Gastroesophageal sphincter (tissue), 4 donors: ENCODE results near the gene PSMB2. TPM values are rescaled to one million over a fixed set of nuclear protein-coding genes. Genes with fewer than 3 reads are reported as not detected.
"Not testable (repeated sequence)": the region's sequence is repeated elsewhere in the genome, so short reads cannot be mapped to it uniquely, and the experiment has no call there.

ENCODE experiments used
- ATAC-seq: fragments of 150-250 bp; one replicate; pipeline ENCODE4 v1.9.1; 2016; ENCODE audit warnings: mild to moderate bottlenecking, moderate library complexity
- H3K27ac ChIP-seq, 4 donors: fragments of 200-600 bp; sonication (generic) in 3 of 4; 1 replicate in 3 of 4; 2 replicates in 1 of 4; pipeline ENCODE4 v1.5.1; 2016 to 2019
- H3K27me3 ChIP-seq: fragments of 200-600 bp; sonication (generic); one replicate; pipeline ENCODE4 v1.5.1; 2019
- H3K36me3 ChIP-seq, 2 donors: fragments of 200-600 bp; sonication (generic); one replicate each; pipeline ENCODE4 v1.5.1; 2019; ENCODE audit warnings: control low read depth in 1 of 2
- H3K4me1 ChIP-seq, 3 donors: fragments of 200-600 bp; sonication (generic); 1 replicate in 2 of 3; 2 replicates in 1 of 3; pipeline ENCODE4 v1.5.1; 2016 to 2019; ENCODE audit warnings: control low read depth in 2 of 3
- H3K4me3 ChIP-seq, 2 donors: fragments of 200-600 bp; sonication (generic); one replicate each; pipeline ENCODE4 v1.5.1; 2019; ENCODE audit warnings: mild to moderate bottlenecking in 1 of 2, moderate library complexity in 1 of 2
- H3K9me3 ChIP-seq, 3 donors: fragments of 200-600 bp; sonication (generic); one replicate each; pipeline ENCODE4 v1.5.1; 2017 to 2019; ENCODE audit warnings: control low read depth in 2 of 3
- EP300 ChIP-seq: sonication (generic); formaldehyde crosslinking; IDR thresholded peaks from one replicate; pipeline ENCODE4 v1.6.1; 2017; ENCODE audit warnings: antibody characterized with exemption, mild to moderate bottlenecking
- POLR2A ChIP-seq, 2 donors: fragments of 450-650 bp; IDR thresholded peaks; one replicate each; pipeline ENCODE4 v1.6.1; 2017; ENCODE audit warnings: antibody characterized with exemption in 2 of 2, mild to moderate bottlenecking in 2 of 2, moderate library complexity in 1 of 2
- POLR2AphosphoS5 ChIP-seq: sonication (generic); formaldehyde crosslinking; IDR thresholded peaks from one replicate; pipeline ENCODE4 v1.6.1; 2017; ENCODE audit warnings: antibody characterized with exemption
- WGBS, 2 donors: methylation state at CpG; one replicate each; pipeline ENCODE4 v1.1.5; 2018; ENCODE audit warnings: low coverage in 1 of 2; 5-methylcytosine and 5-hydroxymethylcytosine counted together
- total RNA-seq, 4 donors: library from RNA; depleted of rRNA; stranded (reverse); fragments of >200 nt; gene quantifications; one replicate each; pipeline ENCODE4 v1.1.0, GENCODE V29; 2016
- TF ChIP-seq, protein P1 (sequence below), 4 experiments: fragments of 200-600 bp in 2 of 4; fragments of 450-650 bp in 2 of 4; sonication (generic) in 1 of 4; IDR thresholded peaks; one replicate each; pipeline ENCODE4 v1.5.1; 2017 to 2019; ENCODE audit warnings: antibody characterized with exemption in 4 of 4, mild to moderate bottlenecking in 2 of 4, moderate library complexity in 2 of 4

PSMB2 gene
- total RNA-seq, 4 donors from 2014 or later: 31.0 to 39.3 (median 38.7) TPM

DNA sequence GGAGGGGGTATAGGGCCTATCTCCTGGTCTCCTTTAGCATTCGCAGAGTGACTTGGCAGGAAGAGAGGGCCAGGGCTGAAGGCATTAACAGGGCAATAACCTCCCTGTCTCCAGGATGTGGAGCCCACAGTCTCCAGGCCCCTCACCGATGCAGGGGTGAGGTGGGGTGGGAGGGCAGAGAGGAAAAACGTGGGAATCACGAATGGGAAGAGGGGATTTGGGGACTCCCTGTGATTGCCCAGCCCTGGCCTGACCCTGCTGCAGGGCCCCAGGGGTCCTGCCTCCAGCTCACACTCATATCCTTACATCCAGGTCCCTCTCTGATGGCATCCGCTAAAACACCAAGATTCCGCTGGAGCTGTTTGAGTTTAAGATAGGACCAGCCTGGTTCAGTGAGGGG is 53.6 kb downstream of the PSMB2 start:
- no peak overlapping the region for H3K27ac ChIP-seq
- TF ChIP-seq POLR2A (IDR thresholded peaks at IDR 0.05) (no peak), POLR2AphosphoS5 (no peak), EP300 (no peak)
- TF ChIP-seq, protein P1, sequence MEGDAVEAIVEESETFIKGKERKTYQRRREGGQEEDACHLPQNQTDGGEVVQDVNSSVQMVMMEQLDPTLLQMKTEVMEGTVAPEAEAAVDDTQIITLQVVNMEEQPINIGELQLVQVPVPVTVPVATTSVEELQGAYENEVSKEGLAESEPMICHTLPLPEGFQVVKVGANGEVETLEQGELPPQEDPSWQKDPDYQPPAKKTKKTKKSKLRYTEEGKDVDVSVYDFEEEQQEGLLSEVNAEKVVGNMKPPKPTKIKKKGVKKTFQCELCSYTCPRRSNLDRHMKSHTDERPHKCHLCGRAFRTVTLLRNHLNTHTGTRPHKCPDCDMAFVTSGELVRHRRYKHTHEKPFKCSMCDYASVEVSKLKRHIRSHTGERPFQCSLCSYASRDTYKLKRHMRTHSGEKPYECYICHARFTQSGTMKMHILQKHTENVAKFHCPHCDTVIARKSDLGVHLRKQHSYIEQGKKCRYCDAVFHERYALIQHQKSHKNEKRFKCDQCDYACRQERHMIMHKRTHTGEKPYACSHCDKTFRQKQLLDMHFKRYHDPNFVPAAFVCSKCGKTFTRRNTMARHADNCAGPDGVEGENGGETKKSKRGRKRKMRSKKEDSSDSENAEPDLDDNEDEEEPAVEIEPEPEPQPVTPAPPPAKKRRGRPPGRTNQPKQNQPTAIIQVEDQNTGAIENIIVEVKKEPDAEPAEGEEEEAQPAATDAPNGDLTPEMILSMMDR (IDR thresholded peaks at IDR 0.05): no peak
- WGBS, 2 donors: 63 to 75% methylated on average over 2 to 4 of the region's 6 CpGs

DNA sequence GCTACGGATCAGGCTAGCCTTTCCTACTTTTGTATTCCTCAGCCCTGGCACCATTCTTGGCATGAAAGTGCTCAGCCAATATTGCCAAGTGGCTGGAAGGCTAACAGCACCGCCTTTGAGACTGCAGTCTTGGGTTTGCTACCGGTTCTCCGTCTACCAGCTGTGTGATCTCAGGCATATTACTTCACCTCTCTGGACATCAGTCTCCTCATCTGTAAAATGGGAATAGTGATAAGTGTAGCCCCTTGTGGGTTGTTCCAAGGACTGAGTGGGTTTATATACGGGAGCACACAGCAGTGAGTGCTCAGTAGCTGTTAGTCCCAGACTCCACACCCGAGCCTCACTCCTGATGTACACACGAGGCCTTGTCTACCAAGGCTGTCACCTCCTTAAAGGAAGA is 54.5 kb downstream of the PSMB2 start:
- Histone ChIP-seq H3K27ac (no peak overlapping the region), H3K9me3 (no peaks in the 10 kb centered on the region), H3K4me3 (no peak overlapping the region), H3K36me3 (peaks cover 0 to 16% of the 10 kb centered on the region in 2 donors), H3K4me1 (no peaks in the 10 kb centered on the region), H3K27me3 (no peaks in the 10 kb centered on the region)
- 86 to 94% methylated on average over 3 to 5 of the region's 7 CpGs for WGBS, 2 donors
- TF ChIP-seq POLR2A (IDR thresholded peaks at IDR 0.05) (no peak), POLR2AphosphoS5 (no peak), EP300 (no peak)
- TF ChIP-seq, protein P1 (IDR thresholded peaks at IDR 0.05): no peak
- ATAC-seq: no peak

More for the DNA sequence above, 53.6 kb downstream of the PSMB2 start:
- no peak for ATAC-seq
- H3K4me1 ChIP-seq: no peaks in the 10 kb centered on the region
- no peaks in the 10 kb centered on the region for H3K9me3 ChIP-seq
- H3K36me3 ChIP-seq: peaks cover 0 to 16% of the 10 kb centered on the region in 2 donors
- no peak overlapping the region for H3K4me3 ChIP-seq
- no peaks in the 10 kb centered on the region for H3K27me3 ChIP-seq

DNA sequence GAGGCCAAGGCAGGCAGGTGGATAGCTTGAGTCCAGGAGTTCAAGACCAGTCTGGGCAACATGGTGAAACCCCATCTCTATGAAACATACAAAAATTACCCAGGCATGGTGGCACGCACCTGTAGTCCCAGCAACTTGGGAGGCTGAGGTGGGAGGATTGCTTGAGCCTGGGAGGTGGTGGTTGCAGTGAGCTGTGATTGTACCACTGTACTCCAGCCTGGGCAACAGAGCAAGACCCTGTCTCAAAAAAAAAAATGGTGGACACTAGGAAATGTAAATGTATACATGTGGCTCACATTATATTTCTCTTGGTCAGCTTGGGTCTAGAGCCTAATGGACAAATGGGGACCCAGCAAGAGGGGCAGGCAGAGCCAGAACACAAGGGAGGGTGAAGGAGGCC is 55.5 kb downstream of the PSMB2 start:
- H3K36me3 ChIP-seq, H3K27me3 ChIP-seq, H3K9me3 ChIP-seq, H3K4me3 ChIP-seq, ATAC-seq, H3K27ac ChIP-seq, H3K4me1 ChIP-seq: not testable (repeated sequence)
- 100% methylated on average over 1 of the region's 1 CpG; no CpG with 5 or more reads in 1 of the 2 donors for WGBS, 2 donors

DNA sequence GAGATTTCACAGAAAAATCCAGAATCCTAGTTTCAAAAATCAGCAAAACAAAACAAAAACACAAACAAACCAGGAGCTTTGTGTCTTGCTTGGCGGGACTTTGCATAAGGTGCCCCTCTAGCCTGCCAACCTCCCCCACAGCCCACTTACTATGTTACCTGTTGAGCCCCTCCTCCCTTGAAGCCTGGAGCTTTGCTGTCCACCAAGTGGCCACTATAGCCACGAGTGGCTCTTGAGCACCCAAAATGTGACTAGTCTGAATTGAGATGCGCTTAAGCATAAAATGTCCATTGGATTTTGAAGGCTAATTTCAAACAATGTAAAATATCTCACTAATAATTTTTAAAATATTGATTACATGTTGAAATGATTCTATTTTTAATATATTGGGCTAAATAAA is 56.0 kb downstream of the PSMB2 start:
- H3K4me1 ChIP-seq: no peaks in the 10 kb centered on the region
- H3K4me3 ChIP-seq: no peak overlapping the region
- no peak overlapping the region for H3K27ac ChIP-seq
- no peak for ATAC-seq
- H3K9me3 ChIP-seq: no peaks in the 10 kb centered on the region
- WGBS, 2 donors: 89% methylated on average over 3 of the region's 3 CpGs
- no peaks in the 10 kb centered on the region for H3K27me3 ChIP-seq
- TF ChIP-seq, protein P1 (IDR thresholded peaks at IDR 0.05): no peak
- TF ChIP-seq POLR2AphosphoS5: no peak
- TF ChIP-seq EP300: no peak
- no peak for TF ChIP-seq POLR2A (IDR thresholded peaks at IDR 0.05)
- H3K36me3 ChIP-seq: peaks cover 0 to 4% of the 10 kb centered on the region in 2 donors

DNA sequence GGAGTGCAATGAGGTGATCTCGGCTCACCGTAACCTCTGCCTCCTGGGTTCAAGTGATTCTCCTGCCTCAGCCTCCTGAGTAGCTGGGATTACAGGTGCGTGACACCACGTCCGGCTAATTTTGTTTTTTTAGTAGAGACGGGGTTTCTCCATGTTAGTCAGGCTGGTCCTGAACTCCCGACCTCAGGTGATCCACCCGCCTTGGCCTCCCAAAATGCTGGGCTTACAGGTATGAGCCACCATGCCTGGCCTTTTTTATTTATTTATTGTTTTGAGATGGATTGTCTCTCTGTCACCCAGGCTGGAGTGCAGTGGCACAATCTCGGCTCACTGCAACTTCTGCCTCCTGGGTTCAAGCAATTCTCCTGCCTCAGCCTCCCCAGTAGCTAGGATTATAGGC is 59.7 kb downstream of the PSMB2 start:
- not testable (repeated sequence) for H3K9me3 ChIP-seq, H3K4me3 ChIP-seq, H3K27ac ChIP-seq, ATAC-seq, H3K36me3 ChIP-seq
- Histone ChIP-seq H3K27me3 (peaks cover 21% of the 10 kb centered on the region), H3K4me1 (peaks cover 0 to 18% (median 13%) of the 10 kb centered on the region in 3 donors)
- WGBS, 2 donors: 90 to 97% methylated on average over 5 to 6 of the region's 9 CpGs

DNA sequence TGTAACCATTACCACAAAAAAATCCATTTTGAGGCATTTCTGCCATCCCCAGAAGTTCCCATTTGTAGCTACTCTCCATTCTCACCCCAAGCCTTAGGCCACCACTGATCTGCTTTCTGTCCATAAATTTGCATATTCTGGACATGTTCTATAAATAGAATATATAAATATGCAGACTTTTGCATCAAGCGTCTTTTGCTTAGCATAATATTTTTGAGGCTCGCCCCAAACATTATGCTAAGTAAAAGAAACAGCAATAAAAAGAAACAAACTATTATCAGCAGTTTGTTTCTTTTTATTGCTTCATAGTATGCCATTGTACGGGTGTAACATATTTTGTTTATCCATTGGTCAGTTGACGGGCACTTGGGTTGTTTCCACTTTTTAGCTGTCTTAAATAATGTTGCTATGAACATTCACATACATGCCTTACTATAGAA is 60.4 kb downstream of the PSMB2 start:
- Histone ChIP-seq H3K27ac (no peak overlapping the region), H3K9me3 (no peaks in the 10 kb centered on the region), H3K36me3 (no peaks in the 10 kb centered on the region), H3K4me3 (no peak overlapping the region), H3K27me3 (peaks cover 28% of the 10 kb centered on the region), H3K4me1 (peaks cover 0 to 22% (median 13%) of the 10 kb centered on the region in 3 donors)
- ATAC-seq: no peak
- WGBS, 2 donors: 58 to 70% methylated on average over 4 of the region's 4 CpGs
- no peak for TF ChIP-seq POLR2A (IDR thresholded peaks at IDR 0.05)
- TF ChIP-seq EP300: no peak
- TF ChIP-seq, protein P1 (IDR thresholded peaks at IDR 0.05): no peak
- no peak for TF ChIP-seq POLR2AphosphoS5
